Measurements from ENCODE around the gene SFMBT1. TPM values are rescaled to one million over a fixed set of nuclear protein-coding genes. Genes with fewer than 3 reads are reported as not detected.

The SFMBT1 gene
- total RNA-seq, 4 donors from 2014 or later: 17.2 to 35.3 (median 31.1) TPM

DNA sequence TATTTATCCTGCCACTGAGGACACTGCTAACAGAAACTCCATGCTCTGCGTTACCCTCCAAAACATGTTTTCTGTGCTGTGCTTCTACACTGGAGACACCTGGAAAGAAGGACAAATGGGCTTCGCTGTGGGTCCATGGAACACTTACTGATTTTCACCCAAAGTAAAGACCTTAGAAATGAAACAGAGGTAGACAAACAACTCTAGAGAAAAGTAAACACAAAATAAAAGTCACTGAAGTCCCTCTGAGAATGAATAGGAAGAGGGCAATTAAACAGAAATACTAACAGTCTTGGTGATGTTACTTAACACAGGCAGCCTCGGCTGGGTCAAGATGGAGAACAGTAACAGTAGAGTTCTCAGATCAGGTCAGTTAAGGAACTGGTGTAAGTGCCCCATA lies 141.9 kb downstream of the SFMBT1 start:
- TF ChIP-seq POLR2A (IDR thresholded peaks at IDR 0.05): no peak
- TF ChIP-seq, protein P1, sequence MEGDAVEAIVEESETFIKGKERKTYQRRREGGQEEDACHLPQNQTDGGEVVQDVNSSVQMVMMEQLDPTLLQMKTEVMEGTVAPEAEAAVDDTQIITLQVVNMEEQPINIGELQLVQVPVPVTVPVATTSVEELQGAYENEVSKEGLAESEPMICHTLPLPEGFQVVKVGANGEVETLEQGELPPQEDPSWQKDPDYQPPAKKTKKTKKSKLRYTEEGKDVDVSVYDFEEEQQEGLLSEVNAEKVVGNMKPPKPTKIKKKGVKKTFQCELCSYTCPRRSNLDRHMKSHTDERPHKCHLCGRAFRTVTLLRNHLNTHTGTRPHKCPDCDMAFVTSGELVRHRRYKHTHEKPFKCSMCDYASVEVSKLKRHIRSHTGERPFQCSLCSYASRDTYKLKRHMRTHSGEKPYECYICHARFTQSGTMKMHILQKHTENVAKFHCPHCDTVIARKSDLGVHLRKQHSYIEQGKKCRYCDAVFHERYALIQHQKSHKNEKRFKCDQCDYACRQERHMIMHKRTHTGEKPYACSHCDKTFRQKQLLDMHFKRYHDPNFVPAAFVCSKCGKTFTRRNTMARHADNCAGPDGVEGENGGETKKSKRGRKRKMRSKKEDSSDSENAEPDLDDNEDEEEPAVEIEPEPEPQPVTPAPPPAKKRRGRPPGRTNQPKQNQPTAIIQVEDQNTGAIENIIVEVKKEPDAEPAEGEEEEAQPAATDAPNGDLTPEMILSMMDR (IDR thresholded peaks at IDR 0.05): no peak
- Histone ChIP-seq H3K9me3 (no peaks in the 10 kb centered on the region), H3K4me3 (replicated peaks in 1 of 3) (no peak overlapping the region), H3K36me3 (peaks cover 0 to 11% of the 10 kb centered on the region in 2 donors), H3K27ac (no peak overlapping the region), H3K4me1 (no peaks in the 10 kb centered on the region), H3K27me3 (no peaks in the 10 kb centered on the region)
- no peak for DNase-seq
- 91 to 92% methylated on average over 3 of the region's 3 CpGs for WGBS, 2 donors
- intact Hi-C loops (cut with DNase I): no loop called here

DNA sequence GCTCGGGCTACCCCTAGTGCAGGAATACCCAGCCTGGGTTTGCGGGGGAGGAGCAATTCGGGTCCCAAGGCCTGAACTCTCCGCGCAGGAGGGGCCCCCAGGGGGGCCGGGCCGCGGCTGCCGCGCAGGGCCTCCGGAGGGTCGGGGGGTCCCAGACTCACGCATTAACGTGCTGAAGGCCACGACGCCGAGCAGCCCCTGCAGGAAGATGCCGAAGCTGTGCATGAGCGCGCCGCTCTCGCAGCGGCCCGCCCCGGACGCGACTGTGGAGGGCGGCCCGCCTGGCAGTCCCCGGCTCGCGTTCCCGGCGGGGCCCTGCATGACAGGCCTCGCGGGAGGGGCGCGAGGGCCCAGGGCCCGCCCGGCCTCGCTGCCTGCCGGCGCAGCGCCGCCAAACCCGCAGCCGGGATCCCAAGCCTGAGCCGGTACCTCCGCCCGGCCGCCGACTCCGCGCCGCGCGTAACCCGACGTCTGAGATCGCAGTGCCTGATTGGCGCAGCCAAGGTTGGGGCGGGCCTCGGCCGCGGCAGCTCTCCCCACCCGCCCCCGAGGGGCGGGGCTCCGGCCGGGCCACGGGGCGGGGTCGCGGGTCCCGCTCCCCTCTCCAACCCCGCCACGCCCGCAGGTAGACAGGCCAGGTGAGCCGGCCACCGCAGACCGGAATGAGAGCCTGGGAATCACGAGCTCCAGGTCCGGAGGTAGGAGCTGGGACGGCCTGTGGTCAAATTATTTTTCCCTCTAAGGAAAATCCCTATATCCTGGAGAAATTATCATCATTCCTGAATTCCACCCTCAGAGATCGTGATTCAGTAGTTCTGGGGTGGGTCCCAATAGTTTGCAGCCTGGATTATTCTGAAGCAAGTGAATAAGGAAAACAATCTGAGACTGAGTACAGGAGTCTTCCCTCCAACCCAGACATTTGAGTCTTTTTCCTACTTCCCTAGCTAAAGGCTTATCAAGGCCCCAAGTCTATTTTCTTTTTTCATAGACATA lies 148.4 kb downstream of the SFMBT1 start, which contains the start of gene STIMATE:
Gene STIMATE, minus strand, starts transcription at position 419 of the 993 bp plus-strand sequence. Its CDS starts 98 bp downstream, at position 321.
- H3K36me3 ChIP-seq: no peaks in the 10 kb centered on the region
- intact Hi-C loops (cut with DNase I): no loop called here
- TF ChIP-seq, protein P1 (IDR thresholded peaks at IDR 0.05): no peak
- TF ChIP-seq POLR2A (IDR thresholded peaks at IDR 0.05): peak in 1 of 2 donors; percentile 84
- peak within 1 kb of the TSS in 2 of 3 donors; percentile 34 to 51 for H3K27ac ChIP-seq
- 1% methylated on average over 24 to 33 of the region's 85 CpGs for WGBS, 2 donors
- H3K9me3 ChIP-seq: no peaks in the 10 kb centered on the region
- no peaks in the 10 kb centered on the region for H3K27me3 ChIP-seq
- H3K4me1 ChIP-seq: peaks cover 23 to 38% of the 10 kb centered on the region in 2 donors
- DNase-seq: peak; percentile 88 to 90
- H3K4me3 ChIP-seq (replicated peaks in 1 of 3): peak within 1 kb of the TSS; percentile 21 to 68 (median 50)

DNA sequence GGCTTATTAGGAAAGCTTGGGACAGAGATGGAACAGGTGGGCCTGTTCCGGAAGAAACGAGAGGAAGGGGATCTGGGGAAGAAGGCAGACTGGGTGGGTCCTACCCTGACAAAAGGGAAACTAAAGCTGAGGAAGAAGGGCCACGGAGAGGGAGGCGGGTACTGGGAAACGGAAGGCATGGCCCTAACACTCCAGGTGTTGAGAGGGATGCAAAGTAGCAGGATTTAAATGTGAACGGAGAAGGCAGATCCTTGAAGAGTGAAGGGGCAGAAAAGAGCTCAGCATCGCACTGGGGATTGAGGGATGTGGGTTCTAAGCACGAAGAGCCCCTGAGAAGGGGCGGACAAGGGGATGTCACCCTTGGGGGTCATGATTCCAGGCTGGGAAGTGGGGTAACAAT lies 149.3 kb downstream of the SFMBT1 start:
- peak overlapping the region in 2 of 3 donors; percentile 34 to 51 for H3K27ac ChIP-seq
- no peaks in the 10 kb centered on the region for H3K36me3 ChIP-seq
- peak overlapping the region; percentile 21 to 68 (median 50) for H3K4me3 ChIP-seq (replicated peaks in 1 of 3)
- no peak for TF ChIP-seq POLR2A (IDR thresholded peaks at IDR 0.05)
- DNase-seq: peak in 1 of 2 donors; percentile 9
- intact Hi-C loops (cut with DNase I): no loop called here
- H3K27me3 ChIP-seq: no peaks in the 10 kb centered on the region
- WGBS, 2 donors: 7 to 8% methylated on average over 9 of the region's 9 CpGs
- peaks cover 30 to 46% of the 10 kb centered on the region in 2 donors for H3K4me1 ChIP-seq
- H3K9me3 ChIP-seq: no peaks in the 10 kb centered on the region

DNA sequence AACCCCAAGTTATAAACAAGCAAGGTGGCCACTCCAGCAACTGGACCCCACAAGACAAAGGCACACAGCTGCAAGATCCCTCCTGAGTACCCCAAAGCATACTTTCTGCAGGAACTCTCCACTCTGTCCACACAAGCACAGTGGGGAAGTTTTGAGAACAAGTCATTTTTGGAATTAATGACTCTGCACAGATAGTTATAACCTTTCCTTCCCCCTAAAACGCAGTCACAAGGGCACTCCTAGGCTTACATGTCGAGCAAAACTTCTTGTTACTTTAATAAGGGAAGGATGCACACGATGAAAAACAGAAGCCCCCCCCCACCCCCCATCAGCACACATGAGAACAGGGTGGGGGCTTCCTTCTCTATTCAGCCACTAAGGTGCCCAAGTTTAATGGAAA lies 149.7 kb downstream of the SFMBT1 start:
- H3K36me3 ChIP-seq: no peaks in the 10 kb centered on the region
- WGBS, 2 donors: 25 to 30% methylated on average over 3 of the region's 3 CpGs
- no peaks in the 10 kb centered on the region for H3K9me3 ChIP-seq
- DNase-seq: no peak
- H3K27me3 ChIP-seq: no peaks in the 10 kb centered on the region
- no peak for TF ChIP-seq POLR2A (IDR thresholded peaks at IDR 0.05)
- TF ChIP-seq, protein P1 (IDR thresholded peaks at IDR 0.05): no peak
- intact Hi-C loops (cut with DNase I): no loop called here
- peak overlapping the region in 2 of 3 donors; percentile 21 to 68 for H3K4me3 ChIP-seq (replicated peaks in 1 of 3)
- H3K27ac ChIP-seq: peak overlapping the region in 1 of 3 donors; percentile 34
- H3K4me1 ChIP-seq: peaks cover 34 to 50% of the 10 kb centered on the region in 2 donors

DNA sequence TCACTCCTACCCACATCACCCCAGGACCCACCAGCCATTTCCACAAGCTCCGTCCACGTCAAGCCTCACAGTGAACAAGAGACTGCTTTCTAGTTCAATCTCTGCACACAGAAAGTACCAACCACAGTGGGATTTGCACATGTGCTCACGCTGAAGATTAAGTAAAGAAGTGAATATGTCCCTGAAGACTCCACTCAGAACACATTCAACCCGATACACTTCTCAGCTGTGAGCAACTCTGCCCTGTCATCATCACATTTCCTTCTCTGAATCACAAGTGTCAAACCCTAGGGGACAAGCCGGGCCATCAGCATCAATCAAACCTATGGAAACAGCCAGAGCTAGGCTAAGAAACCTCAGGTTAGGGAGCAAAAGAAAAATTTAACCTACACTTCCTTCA lies 150.5 kb downstream of the SFMBT1 start:
- Histone ChIP-seq H3K4me1 (peaks cover 40 to 53% of the 10 kb centered on the region in 2 donors), H3K4me3 (replicated peaks in 1 of 3) (no peak overlapping the region), H3K9me3 (no peaks in the 10 kb centered on the region), H3K36me3 (no peaks in the 10 kb centered on the region), H3K27ac (no peak overlapping the region), H3K27me3 (no peaks in the 10 kb centered on the region)
- intact Hi-C loops (cut with DNase I): no loop called here
- TF ChIP-seq, protein P1 (IDR thresholded peaks at IDR 0.05): no peak
- no peak for TF ChIP-seq POLR2A (IDR thresholded peaks at IDR 0.05)
- DNase-seq: no peak
- 72 to 73% methylated on average over 5 of the region's 5 CpGs for WGBS, 2 donors
